Stomach smooth muscle (tissue), 2 donors: ENCODE data around the gene SRD5A1.

Source experiments
- H3K27ac ChIP-seq: one replicate; pipeline ENCODE4 v1.7.0; 2013; ENCODE audit warnings: mild to moderate bottlenecking, low read length, inconsistent platforms
- H3K27me3 ChIP-seq, 2 donors: one replicate each; pipeline ENCODE4 v1.7.0; 2013; ENCODE audit warnings: low read length in 2 of 2; ENCODE audit not compliant: insufficient read depth in 2 of 2, control insufficient read depth in 1 of 2
- H3K36me3 ChIP-seq, 2 donors: one replicate each; pipeline ENCODE4 v1.7.0; 2013; ENCODE audit warnings: low read length in 2 of 2; ENCODE audit not compliant: control insufficient read depth in 2 of 2, insufficient read depth in 2 of 2
- H3K4me1 ChIP-seq: one replicate; pipeline ENCODE4 v1.7.0; 2013; ENCODE audit warnings: low read length; ENCODE audit not compliant: control insufficient read depth, insufficient read depth
- H3K4me3 ChIP-seq, 2 donors: one replicate each; pipeline ENCODE4 v1.7.0; 2013; ENCODE audit warnings: low read length in 2 of 2
- H3K9ac ChIP-seq, 2 donors: one replicate each; pipeline ENCODE4 v1.7.0; 2013; ENCODE audit warnings: low read length in 2 of 2, mild to moderate bottlenecking in 1 of 2
- H3K9me3 ChIP-seq, 2 donors: one replicate each; pipeline ENCODE4 v1.7.0; 2013; ENCODE audit warnings: low read length in 2 of 2; ENCODE audit not compliant: control insufficient read depth in 2 of 2
- donor health status: healthy.
- donor health status: Pancreatic carcinoma.

The SRD5A1 gene

DNA sequence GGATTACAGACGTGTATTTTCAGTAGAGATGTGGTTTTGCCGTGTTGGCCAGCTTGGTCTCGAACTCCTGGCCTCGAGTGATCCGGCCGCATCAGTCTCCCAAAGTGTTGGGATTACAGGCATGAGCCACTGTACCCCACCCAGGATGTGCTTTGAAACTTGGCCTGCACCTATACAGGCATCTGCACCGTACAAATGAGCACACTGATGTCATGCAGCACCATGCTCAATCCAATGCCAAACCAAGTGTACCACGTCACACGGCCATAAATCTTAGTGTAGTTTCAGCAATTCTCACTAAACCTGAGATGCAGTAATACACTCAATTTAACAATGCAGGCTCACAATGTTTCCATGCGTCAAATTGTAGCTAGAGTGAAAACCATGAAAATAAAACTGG is 6.7 kb upstream of the SRD5A1 start:
- H3K27ac ChIP-seq: no peak overlapping the region
- H3K9me3 ChIP-seq: no peaks in the 10 kb centered on the region
- no peak overlapping the region for H3K9ac ChIP-seq
- peaks cover 5% of the 10 kb centered on the region for H3K4me1 ChIP-seq
- no peaks in the 10 kb centered on the region for H3K27me3 ChIP-seq
- no peak overlapping the region for H3K4me3 ChIP-seq
- H3K36me3 ChIP-seq: peaks cover 17 to 43% of the 10 kb centered on the region in 2 donors

DNA sequence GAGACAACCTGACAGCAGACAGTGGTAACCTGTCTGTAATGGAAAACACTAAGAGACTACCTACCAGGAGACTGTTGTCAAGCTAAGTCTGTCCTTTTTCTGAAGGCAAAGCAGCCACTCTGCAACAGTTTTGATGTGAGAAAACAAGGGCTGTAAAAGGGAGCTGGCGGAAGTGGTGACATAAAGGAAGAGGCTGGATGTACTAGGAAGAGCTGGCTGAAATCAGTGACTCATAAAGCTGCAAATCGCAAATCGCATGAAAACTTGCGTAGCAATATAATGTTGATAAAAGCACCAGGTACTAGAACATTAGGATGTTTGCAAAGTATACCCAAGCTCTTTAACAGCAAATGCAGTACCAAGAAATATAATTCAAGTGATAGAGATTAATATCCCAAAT is 1.8 kb upstream of the SRD5A1 start:
- Histone ChIP-seq H3K36me3 (peaks cover 3 to 17% of the 10 kb centered on the region in 2 donors), H3K4me3 (peak overlapping the region; percentile 92), H3K9ac (peak overlapping the region in 1 of 2 donors; percentile 90)

DNA sequence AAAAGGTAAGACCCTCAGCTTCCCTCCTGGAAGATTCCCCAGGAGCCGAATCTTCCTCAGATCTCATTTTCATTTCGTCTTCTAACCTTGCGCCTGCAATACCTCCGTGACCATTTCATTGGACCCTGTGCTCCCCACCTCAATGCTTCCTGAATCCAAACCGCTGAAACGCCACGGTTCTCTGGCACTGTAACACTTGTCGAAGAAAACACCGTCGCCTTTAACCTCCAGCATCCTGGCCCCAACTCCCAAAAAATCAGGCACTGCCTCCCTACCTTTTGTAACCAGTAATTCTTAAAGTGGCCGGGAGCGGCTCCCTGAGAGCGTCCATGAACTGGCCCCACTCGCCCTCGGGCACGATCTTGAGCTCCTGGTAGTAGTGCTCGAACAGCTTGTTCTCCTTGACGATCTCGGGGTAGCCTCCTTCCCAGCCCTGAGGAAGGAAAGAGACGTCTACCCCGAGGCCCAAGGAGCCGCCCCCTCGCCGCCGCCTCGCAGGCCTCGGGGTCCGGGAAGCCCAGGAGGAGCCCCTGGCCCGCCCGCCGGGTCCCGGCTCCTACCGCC is 834 bp upstream of the SRD5A1 start:
- Histone ChIP-seq H3K9ac (peak overlapping the region; percentile 90 to 93), H3K9me3 (no peaks in the 10 kb centered on the region), H3K4me1 (peaks cover 40% of the 10 kb centered on the region), H3K27ac (peak overlapping the region; percentile 91), H3K4me3 (peak overlapping the region; percentile 92), H3K27me3 (no peaks in the 10 kb centered on the region), H3K36me3 (peaks cover 3 to 14% of the 10 kb centered on the region in 2 donors)

More for the DNA sequence above, 1.8 kb upstream of the SRD5A1 start:
- Histone ChIP-seq H3K4me1 (peaks cover 33% of the 10 kb centered on the region), H3K27me3 (no peaks in the 10 kb centered on the region), H3K9me3 (no peaks in the 10 kb centered on the region), H3K27ac (no peak overlapping the region)

DNA sequence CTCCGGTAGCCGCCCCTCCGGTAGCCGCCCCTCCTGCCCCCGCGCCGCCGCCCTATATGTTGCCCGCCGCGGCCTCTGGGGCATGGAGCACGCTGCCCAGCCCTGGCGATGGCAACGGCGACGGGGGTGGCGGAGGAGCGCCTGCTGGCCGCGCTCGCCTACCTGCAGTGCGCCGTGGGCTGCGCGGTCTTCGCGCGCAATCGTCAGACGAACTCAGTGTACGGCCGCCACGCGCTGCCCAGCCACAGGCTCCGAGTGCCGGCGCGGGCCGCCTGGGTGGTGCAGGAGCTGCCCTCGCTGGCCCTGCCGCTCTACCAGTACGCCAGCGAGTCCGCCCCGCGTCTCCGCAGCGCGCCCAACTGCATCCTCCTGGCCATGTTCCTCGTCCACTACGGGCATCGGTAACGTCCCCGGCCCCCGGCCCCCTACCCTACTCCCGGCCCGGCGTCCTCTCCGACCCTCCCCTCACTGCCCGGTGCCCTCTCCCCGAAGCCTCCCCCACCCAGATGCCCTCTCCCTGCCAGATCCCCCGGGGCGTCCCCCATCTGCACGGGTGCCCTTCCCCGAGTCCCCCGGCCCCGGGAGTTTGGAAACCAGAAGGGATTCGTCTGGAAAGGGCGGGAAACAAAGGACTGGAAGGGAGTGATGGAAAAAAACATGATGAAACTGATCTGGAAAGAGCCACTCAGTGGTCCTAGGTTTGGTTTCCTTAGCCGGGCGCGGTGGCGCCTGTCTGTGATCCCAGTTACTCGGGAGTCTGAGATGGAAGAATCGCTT is 417 bp downstream of the SRD5A1 start:
- Histone ChIP-seq H3K9me3 (no peaks in the 10 kb centered on the region), H3K27me3 (no peaks in the 10 kb centered on the region), H3K27ac (peak overlapping the region; percentile 91), H3K4me1 (peaks cover 40% of the 10 kb centered on the region), H3K9ac (peak overlapping the region; percentile 49 to 51), H3K36me3 (peaks cover 3 to 11% of the 10 kb centered on the region in 2 donors), H3K4me3 (peak overlapping the region; percentile 92)

DNA sequence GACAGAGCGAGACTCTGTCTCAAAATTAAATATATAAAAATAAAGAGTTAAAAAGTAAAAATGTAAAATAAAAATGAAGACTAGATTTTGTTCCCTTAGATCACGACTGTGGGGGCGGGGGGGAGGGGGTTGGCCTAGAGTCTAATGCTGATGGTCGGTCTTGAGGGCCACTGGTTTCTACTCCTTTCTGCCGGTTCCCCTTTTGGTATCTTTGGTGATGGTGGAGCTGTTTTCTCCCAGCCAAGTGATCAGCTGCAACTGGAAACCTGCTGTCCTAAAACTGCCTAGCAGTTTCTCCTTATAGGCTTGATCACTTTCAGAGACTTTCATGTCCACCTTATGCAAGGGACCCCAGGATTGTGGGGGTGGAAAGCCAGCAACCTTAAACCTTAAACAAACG is 1.1 kb downstream of the SRD5A1 start:
- Histone ChIP-seq H3K27ac (no peak overlapping the region), H3K9ac (peak overlapping the region in 1 of 2 donors; percentile 51), H3K4me3 (peak overlapping the region in 1 of 2 donors; percentile 92), H3K27me3 (no peaks in the 10 kb centered on the region), H3K4me1 (peaks cover 40% of the 10 kb centered on the region), H3K9me3 (no peaks in the 10 kb centered on the region), H3K36me3 (peaks cover 3 to 10% of the 10 kb centered on the region in 2 donors)

DNA sequence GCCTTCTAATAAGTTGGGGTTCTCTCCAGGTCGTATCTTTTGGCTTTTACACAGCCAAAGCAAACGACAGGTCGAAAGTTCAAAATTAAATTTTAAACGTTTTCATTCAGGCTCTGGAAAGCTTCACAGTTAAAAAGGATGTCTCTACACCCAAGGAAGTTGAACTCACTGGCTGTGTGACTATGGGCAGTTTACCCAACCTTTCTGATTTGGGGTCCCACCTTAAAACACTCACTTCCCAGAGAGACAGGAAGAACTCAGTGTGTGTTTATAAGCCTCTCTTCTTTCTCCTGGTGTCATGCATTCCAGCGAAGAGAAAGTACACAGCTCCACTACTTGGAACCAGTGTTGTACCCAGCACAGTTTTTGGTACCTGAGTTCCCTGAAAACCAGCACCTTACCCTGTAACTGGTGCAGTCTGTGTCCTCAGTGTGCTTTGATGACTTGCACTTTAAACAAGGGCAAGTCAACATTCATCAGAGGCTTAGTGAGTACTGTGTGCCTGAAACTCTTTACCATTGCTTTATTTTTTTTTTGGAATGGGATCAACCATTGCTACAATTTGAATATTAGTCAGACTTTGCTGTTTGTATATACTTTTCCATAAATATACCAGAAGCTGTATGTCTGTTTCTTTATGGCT is 1.7 kb downstream of the SRD5A1 start:
- Histone ChIP-seq H3K9me3 (no peaks in the 10 kb centered on the region), H3K9ac (no peak overlapping the region), H3K27ac (no peak overlapping the region), H3K4me3 (no peak overlapping the region), H3K4me1 (peaks cover 40% of the 10 kb centered on the region), H3K36me3 (peaks cover 3 to 4% of the 10 kb centered on the region in 2 donors), H3K27me3 (no peaks in the 10 kb centered on the region)

DNA sequence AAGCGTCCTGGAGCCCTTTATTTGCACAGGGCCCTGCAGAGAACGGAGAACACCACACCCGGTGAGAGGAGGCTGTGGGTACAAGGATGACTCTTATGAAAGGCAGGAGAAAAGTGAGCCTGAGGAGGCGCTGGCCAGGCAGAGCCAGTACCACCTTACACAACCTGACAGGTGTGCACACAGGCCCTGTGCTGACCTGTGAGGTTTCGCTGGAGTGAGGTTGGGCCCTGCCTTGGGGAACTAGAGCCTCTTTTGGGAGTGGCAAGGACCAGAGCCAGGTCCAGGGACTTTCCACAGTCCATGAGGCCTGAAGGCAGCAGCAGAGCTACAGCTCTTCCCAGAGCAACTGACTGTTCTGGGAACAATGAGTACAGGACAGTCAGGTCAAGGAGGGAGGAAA is 3.1 kb downstream of the SRD5A1 start:
- Histone ChIP-seq H3K4me3 (peak overlapping the region in 1 of 2 donors; percentile 29), H3K9ac (peak overlapping the region in 1 of 2 donors; percentile 47), H3K9me3 (no peaks in the 10 kb centered on the region), H3K36me3 (no peaks in the 10 kb centered on the region), H3K4me1 (peaks cover 37% of the 10 kb centered on the region), H3K27ac (peak overlapping the region; percentile 53), H3K27me3 (no peaks in the 10 kb centered on the region)

DNA sequence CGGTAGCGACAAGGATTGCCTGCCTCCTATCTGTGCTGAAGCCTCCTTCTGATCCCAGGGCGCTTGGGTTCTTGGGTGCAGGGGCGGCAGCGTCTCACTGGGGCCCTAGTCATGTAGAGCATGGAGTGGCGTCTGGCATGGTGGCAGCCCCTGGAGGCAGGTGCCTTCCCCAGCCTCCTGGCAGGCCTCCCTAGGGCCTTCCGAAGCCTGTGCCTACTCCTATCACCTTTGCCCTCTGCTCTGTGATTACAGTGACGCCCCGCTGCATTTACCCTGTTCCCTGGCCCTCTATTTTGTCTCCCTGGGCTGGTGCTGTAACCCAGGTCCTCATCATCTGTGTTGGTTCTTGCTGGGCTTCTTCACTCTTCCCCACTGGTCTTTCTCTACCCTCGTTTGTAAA is 3.8 kb downstream of the SRD5A1 start:
- no peak overlapping the region for H3K9ac ChIP-seq
- no peaks in the 10 kb centered on the region for H3K27me3 ChIP-seq
- H3K36me3 ChIP-seq: no peaks in the 10 kb centered on the region
- H3K27ac ChIP-seq: peak overlapping the region; percentile 53
- no peak overlapping the region for H3K4me3 ChIP-seq
- H3K9me3 ChIP-seq: no peaks in the 10 kb centered on the region
- H3K4me1 ChIP-seq: peaks cover 31% of the 10 kb centered on the region

DNA sequence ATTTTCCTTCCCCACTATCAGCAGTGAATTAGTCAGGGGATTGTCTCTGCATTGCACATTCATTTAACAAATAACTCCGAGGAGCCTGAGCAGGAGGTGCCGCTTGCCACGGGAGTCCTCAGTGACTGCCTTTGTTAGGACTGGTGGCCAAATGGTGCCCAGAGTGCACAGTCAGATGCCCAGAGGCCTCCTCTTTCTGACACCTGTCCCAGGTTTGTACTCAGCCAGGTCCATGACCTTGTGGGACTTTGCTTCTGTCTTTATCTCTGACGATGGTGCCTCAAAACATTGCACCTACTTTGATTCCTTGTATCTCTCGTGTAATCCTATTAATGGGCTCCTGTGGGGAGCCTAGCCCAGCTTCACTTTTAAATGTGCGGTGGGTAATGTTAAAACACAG is 4.3 kb downstream of the SRD5A1 start:
- H3K4me1 ChIP-seq: peaks cover 25% of the 10 kb centered on the region
- no peaks in the 10 kb centered on the region for H3K27me3 ChIP-seq
- H3K9me3 ChIP-seq: no peaks in the 10 kb centered on the region
- H3K4me3 ChIP-seq: no peak overlapping the region
- H3K9ac ChIP-seq: no peak overlapping the region
- no peaks in the 10 kb centered on the region for H3K36me3 ChIP-seq
- no peak overlapping the region for H3K27ac ChIP-seq

DNA sequence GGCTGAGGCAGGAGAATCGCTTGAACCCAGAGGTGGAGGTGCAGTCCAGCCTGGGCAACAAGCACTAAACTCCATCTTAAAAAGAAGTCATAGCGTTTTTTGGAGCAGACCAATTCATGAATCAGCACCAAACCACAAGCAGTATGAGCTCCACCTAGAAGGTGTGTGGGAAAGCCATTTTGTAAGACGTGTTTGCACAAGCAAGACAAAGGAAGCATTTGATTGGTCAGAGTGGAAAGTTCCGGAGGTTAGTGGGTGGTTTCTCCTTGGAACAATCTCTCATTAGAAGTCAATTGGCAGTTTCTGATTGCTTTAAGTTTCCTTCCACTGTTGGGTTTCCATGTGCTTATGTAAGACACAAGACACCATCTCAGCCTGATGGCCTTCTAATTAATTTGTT is 5.0 kb downstream of the SRD5A1 start:
- H3K36me3 ChIP-seq: no peaks in the 10 kb centered on the region
- peaks cover 24% of the 10 kb centered on the region for H3K4me1 ChIP-seq
- no peak overlapping the region for H3K9ac ChIP-seq

More for the DNA sequence above, 5.0 kb downstream of the SRD5A1 start:
- H3K27ac ChIP-seq: no peak overlapping the region
- H3K27me3 ChIP-seq: no peaks in the 10 kb centered on the region
- H3K9me3 ChIP-seq: no peaks in the 10 kb centered on the region
- H3K4me3 ChIP-seq: no peak overlapping the region
